GM18867 (cell line): ENCODE data around the gene DNMT1.

Experiments used
- ATAC-seq: cut with Tn5 transposase; IDR thresholded peaks from one replicate; pipeline ENCODE4 v1.9.1; 2021; ENCODE audit warnings: mild to moderate bottlenecking, moderate library complexity; ENCODE audit not compliant: unreplicated experiment

The DNMT1 gene

DNA sequence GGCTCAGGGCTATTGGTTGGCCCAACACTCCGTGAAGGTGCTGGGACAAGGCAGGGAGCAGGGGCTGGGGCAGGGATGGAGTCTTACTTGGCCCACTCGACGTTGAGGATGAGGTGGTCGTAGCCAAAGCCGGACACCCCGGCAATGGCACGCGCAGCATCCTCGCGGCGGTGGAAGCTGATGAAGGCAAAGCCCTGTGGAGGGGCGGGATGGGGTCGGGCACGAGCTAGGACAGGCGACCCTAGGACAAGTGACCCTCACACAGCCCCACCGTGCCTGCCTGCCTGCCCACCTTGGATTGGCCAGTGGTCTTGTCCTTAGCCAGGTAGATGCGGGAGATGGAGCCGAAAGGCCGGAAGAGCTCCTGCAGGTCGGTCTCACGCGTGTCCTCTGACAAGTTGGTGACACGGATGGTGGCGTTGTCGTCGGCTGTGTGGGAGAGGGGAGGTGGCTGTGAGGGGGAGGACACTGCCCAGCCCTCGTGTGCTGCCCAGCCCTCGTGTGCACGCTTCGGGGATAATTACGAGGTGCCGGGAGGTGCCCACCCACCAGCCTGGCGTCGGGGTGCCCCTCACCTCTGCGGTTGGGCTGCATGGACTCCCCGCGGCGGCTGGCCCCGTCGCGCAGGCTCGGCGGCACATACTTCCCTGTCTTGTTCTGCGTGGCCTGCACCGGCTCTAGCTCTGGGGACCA lies 79.2 kb downstream of the DNMT1 start:
- ATAC-seq, result no peak

DNA sequence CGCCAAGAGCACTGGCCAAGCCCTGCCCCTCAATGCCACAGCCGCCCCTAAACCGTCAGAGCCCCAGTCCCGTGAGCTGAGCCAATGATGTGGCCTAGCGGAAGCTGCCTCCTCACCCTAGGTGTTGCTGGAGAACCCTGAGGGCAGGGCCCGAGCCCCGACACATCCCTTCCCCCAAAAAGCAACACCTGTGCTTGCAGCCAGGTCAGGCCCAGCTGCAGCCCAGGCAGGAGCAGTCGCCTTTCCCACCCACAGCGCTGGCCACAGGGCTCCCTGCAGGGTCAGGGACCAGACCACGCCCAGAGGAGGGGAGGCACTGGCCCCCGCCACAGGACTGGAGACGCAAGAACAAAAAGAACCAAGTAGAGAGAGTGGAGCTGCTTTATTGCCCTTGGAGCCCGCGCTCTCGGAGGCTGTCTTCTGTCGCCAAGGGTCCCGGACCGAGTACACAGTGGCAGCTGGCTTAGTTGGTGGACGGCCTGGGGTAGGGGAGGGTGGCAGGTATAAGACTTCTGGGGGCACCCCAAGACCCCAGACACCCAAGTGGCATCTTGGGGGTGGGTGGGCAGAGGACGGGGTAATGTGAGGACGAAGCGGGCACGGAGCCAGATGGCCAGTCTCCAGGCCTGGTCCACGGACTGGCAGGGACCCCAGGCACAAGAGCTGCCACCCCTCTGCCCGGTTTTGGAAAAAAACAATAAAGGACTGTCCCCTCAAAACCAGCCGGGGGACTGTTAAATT lies 79.9 kb downstream of the DNMT1 start:
- ATAC-seq, result no peak

DNA sequence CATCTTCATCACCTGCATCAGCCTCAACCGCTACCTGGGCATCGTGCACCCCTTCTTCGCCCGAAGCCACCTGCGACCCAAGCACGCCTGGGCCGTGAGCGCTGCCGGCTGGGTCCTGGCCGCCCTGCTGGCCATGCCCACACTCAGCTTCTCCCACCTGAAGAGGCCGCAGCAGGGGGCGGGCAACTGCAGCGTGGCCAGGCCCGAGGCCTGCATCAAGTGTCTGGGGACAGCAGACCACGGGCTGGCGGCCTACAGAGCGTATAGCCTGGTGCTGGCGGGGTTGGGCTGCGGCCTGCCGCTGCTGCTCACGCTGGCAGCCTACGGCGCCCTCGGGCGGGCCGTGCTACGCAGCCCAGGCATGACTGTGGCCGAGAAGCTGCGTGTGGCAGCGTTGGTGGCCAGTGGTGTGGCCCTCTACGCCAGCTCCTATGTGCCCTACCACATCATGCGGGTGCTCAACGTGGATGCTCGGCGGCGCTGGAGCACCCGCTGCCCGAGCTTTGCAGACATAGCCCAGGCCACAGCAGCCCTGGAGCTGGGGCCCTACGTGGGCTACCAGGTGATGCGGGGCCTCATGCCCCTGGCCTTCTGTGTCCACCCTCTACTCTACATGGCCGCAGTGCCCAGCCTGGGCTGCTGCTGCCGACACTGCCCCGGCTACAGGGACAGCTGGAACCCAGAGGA lies 80.6 kb downstream of the DNMT1 start:
- ATAC-seq, result no peak

DNA sequence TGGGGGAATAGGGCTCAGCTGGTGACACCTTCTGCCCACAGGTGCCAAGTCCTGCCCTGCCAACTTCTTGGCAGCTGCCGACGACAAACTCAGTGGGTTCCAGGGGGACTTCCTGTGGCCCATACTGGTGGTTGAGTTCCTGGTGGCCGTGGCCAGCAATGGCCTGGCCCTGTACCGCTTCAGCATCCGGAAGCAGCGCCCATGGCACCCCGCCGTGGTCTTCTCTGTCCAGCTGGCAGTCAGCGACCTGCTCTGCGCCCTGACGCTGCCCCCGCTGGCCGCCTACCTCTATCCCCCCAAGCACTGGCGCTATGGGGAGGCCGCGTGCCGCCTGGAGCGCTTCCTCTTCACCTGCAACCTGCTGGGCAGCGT lies 81.2 kb downstream of the DNMT1 start:
- ATAC-seq, result no peak

DNA sequence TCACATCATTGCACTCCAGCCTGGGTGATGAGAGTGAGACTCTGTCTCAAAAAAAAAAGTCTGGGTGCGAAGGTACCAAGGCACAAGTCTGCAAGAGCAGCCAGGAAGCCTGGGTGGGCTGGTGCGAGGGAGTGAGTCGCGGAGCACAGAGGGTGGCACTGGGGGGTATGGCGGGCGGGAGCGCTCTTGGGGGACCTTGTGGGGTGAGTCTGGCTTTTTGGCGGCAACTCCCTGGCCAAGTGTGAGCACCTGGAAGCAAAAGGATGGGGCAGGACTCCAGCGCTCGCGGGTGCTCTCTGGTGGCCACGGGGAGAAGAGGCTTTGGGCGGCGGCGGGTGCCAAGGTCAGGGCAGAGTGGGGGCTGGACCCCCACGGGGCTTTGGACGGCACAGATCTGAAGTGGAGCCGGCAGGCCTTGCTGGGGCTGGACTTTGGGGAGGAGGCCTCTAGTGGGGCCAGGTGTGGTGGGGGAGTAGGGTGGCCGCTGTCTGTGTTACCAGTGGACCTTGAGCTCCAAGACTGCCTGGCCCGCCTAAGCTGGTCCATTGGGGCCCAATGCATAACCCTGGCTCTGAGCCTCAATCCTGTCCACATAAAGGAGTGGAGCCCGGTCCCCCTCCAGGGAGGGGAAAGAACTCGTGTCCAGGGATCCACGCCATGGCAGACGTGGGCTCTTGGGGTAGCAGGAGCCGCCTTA lies 81.7 kb downstream of the DNMT1 start:
- no peak for ATAC-seq

DNA sequence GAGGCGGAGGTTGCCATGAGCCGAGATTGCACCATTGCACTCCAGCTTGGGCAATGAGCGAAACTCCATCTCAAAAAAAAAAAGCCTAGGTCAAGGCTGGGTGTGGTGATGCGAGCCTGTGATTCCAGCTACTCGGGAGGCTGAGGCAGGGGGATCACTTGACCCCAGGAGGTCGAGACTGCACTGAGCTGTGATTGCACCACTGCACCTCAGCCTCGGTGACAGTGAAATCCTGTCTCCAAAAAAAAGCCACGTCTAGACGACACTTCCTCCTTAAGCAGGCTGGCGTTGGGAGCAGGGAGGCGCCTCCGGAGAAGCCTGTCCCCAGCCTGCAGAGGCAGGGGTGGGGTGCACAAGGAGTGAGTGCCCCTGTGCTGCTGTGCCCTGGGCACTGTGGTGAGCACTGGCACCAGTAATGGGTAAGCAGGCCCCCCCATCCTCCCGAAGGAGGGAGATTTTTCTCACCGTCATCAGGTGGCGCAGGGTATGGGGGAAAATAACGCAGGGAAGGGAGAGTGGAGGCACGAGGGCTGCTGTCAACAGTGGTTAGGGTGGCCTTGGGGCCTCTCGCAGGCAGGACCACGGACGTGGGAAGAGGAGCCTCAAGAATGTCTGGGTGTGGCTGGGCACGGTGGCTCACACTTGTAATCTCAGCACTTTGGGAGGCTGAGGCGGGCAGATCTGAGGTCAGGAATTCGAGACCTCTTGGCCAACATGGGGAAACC lies 82.6 kb downstream of the DNMT1 start:
- ATAC-seq, result no peak

DNA sequence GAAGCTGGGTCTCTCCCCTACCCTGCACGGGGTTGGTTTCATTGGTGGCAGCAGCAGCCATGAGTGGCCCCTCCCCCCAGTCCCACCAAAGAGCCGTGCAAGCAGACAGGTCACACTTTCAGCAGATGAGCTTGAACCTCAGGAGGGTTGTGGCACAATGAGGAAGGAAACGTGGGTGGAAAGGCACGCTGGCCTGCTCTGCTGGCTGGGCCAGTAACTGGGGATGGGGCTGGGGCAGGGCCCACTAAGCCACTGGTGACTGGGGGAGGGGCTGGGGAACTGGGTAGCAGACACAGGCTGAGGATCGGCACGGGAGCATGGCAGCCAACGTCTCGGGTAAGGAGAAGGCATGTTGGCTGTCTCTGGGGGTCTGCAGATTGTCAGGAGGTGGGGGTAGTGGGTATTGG lies 83.3 kb downstream of the DNMT1 start, which contains the start of gene P2RY11:
Gene P2RY11 (plus strand): TSS at position 289 of the 407 bp plus-strand sequence. CDS start 29 bp downstream, at position 318.
- no peak for ATAC-seq

DNA sequence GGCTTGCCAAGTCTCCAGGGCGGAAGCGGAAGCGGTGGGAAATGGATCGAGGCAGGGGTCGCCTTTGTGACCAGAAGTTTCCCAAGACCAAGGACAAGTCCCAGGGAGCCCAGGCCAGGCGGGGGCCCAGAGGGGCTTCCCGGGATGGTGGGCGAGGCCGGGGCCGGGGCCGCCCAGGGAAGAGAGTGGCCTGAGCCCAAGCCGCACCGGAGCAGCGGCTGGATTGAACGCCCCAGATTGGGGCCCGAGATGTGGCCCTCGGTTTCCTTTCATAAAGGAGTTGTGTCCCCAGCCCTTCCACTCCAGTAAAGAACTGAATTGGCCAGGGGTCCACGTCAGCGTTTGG lies 83.8 kb downstream of the DNMT1 start:
- no peak for ATAC-seq

DNA sequence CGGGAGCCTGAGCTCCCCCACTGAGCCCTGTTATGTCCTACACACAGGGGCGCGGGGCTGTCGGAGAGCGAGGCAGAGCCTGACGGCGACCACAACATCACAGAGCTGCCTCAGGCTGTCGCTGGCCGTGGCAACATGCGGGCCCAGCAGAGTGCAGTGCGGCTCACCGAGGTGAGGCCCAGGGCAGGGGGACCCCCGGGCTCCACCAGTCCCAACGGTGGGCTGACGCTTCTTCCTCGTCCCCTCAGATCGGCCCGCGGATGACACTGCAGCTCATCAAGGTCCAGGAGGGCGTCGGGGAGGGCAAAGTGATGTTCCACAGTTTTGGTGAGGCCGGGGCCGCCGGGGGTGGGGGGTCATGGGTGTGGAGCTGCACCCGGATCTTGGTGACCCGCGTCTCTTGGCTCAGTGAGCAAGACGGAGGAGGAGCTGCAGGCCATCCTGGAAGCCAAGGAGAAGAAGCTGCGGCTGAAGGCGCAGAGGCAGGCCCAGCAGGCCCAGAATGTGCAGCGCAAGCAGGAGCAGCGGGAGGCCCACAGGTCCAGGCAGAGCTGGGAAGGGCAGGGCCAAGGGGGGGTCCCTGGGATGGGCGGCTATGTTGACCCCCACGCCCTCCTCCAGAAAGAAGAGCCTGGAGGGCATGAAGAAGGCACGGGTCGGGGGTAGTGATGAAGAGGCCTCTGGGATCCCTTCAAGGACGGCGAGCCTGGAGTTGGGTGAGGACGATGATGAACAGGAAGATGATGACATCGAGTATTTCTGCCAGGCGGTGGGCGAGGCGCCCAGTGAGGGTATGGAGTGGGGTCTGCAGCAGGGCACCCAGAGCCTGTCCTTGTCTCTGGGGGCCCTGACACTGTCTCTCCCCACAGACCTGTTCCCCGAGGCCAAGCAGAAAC lies 84.4 kb downstream of the DNMT1 start:
- no peak for ATAC-seq

DNA sequence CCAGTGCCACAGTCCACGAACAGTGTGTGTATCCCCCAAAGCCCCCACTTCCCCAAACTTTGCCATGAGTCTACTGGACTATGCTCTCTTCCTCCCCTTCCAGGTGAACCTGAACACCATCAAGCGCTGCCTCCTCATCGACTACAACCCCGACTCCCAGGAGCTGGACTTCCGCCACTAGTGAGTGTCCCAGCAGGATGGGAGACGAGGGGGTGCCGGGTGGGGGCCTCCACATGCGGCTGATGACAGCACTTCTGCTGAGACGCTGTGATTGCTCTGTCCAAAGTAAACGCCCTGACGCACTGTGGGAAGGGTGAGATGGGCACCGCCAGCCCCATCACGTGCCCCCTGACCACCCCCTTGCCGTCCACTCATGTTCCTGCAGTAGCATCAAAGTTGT lies 85.2 kb downstream of the DNMT1 start:
- ATAC-seq, result no peak

DNA sequence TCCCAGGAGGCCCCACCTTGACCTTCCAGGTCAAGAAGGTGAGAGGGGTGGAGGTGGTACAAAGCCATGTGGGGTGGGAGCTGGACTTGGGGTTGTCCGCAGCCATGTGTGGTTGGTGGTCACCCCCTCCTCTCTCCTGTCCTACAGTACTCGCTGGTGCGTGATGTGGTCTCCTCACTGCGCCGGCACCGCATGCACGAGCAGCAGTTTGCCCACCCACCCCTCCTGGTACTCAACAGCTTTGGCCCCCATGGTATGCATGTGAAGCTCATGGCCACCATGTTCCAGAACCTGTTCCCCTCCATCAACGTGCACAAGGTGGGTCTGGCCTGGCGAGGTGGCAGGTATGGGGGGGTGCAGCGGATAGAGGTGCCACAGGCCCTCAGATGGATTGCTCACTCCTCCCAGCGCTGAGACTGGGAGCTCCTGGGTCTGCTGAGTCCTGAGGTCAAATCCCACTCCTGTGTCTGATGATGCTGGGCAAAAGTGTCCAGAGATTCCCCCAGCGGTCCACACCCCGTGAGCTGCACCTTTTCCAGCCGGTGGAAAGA lies 86.9 kb downstream of the DNMT1 start:
- no peak for ATAC-seq

DNA sequence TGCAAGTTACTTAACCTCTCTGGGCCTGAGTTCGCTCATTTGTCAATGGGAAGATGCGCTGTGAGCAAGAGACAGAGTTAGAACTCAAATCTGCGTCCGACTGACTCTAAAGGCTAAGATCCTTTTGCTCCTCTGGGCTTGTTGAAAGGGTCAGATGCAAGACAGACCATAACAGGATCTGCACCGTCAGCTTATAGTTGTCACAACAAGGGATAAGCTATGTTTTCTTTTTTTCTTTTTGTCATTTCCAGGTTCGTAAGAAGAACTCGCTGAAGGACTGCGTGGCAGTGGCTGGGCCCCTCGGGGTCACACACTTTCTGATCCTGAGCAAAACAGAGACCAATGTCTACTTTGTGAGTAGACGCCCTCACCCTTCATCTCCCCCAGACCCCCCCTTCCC lies 87.5 kb downstream of the DNMT1 start:
- no peak for ATAC-seq

DNA sequence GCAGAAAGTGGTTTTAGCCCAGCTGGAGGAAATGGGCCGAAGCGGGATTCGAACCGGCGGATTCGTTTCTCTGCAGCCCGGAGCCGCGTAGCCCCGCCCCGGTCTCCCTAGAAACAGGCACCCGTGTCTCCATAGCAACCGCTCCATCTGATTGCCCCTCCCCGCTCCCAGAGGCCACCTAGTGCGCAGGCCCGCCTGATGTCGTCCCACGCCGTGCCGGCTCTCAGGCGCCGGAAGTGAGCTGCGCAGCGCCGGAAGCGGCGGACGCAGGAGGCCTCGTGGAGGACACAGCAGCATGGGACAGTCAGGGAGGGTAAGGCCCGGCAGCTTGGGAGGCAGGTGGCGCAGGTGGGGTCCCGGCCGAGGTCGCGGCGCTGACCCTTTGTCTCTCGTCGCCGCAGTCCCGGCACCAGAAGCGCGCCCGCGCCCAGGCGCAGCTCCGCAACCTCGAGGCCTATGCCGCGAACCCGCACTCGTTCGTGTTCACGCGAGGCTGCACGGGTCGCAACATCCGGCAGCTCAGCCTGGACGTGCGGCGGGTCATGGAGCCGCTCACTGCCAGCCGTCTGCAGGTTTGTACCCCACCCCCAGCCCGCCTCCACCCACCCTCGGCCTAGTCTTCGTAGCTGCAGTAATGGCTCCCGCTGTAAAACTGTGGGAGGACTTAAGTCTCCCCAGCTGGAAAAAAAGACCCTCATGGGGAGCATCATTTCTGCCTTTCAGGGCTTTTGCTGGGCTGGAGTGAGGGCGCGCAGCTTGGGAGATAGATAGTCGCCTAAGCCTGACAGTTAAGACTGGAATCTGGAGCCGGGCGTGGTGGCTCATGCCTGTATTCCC lies 88.4 kb downstream of the DNMT1 start, which contains the start of gene PPAN:
Gene PPAN (plus strand): TSS at position 263 of the 837 bp plus-strand sequence. CDS start 33 bp downstream, at position 296.
- ATAC-seq, result peak; percentile 44

DNA sequence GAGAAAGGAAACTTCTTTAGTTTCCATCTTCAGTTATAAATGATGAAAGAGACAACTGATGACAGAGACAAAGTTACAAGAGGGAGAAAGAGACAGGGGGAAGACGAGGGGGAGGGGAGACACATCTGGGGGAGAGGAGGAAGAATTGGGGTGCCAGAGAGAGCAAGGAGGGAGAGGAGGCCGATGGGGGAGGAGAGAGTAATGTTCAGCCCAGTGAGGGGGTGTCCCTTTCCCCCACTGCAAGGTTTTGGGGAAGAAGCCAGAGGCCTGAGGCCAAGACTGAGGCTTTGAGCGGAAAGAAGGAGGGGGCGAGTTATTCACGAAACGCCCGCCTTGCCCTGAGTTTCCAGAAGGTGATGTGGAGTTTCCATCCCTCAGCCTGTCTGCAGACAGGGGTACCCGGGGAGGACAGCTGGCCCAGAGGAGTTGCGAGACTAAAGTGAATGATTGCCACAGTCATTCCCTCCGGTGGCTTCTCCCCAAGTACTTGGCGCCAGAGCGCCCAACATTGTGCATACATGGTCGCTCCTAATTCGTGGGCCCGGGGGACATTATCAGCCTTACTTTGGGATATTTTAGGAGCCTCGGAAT lies 89.1 kb downstream of the DNMT1 start:
- peak; percentile 12 for ATAC-seq

DNA sequence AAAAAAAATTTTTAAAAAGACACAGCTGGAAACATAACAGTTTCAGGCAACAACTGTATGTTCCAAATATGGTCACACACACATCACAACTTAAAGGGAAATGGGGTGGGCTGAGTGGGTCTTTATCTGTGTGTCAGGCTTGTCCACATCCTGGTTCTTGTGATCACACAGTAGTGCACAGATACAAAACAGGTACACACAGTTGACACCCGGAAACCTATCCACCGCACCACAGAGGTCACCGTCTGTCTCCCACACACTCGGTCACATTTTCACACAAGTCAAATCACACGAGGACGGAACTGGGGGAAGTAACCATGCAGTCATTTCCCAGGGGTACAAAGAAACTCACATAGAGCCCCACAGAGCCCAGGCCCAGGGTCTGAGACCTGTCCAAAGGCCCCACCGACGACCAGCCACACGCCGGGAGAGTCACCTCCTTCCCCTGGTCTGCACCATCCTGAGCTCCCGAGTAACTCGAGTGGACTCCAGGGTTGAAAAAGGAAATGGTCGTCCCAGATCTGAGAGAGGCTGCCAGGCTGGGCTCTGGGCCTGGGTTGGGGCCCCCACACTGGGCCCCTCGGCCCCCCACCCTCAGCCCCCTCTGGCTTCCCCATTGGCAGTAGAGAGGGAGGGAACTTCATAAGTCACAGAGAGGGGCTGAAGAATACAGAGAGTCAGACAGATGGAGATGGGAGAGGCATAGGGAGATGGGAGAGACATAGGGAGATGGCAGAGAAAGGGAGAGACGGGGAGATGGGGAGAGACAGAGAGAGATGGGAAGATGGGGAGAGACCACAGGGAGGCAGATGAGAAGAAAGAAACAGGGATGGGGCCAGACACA lies 89.9 kb downstream of the DNMT1 start:
- peak; percentile 48 for ATAC-seq

DNA sequence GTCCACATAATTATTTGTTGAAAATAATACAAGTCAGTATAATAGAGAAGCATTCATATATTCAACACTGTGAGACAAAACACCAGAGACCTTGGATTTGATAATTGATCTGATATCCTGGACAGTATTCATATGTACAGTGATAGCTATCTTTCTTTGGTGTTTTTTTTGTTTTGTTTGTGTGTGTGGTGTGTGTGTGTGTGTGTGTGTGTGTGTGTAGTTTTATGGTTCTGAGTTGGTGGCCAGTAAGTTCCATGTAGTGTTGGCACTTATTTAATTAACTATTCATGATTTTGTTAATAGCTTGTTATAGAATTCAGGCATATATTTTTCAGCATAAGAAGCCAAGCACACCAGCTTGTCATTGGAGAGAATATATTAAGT lies 90.6 kb downstream of the DNMT1 start:
- no peak for ATAC-seq

DNA sequence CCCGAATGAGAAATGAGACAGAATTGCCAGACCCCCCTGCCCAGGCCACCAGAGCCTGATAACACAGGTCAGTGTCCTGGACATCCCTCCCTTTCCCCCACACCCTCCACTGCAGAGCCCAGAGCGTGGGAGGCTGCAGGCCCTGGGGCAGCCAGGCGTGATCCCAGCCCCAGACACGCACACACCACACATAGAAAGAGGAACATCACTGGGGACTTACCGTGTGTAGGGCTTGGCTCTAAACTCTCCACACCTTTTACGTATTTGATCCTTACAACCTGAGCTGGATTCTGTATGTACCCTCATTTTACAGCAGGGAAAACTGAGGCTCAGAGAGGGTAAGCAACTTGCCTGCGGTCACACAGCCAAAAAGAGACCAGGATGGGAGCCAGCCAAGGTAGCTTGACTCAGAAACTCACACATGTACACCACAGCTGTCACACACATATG lies 91.9 kb downstream of the DNMT1 start:
- ATAC-seq, result no peak
